ENCODE results near the gene MAST2.
"Not testable (repeated sequence)": the region's sequence is repeated elsewhere in the genome, so short reads cannot be mapped to it uniquely, and the experiment has no call there.

Gene MAST2

DNA sequence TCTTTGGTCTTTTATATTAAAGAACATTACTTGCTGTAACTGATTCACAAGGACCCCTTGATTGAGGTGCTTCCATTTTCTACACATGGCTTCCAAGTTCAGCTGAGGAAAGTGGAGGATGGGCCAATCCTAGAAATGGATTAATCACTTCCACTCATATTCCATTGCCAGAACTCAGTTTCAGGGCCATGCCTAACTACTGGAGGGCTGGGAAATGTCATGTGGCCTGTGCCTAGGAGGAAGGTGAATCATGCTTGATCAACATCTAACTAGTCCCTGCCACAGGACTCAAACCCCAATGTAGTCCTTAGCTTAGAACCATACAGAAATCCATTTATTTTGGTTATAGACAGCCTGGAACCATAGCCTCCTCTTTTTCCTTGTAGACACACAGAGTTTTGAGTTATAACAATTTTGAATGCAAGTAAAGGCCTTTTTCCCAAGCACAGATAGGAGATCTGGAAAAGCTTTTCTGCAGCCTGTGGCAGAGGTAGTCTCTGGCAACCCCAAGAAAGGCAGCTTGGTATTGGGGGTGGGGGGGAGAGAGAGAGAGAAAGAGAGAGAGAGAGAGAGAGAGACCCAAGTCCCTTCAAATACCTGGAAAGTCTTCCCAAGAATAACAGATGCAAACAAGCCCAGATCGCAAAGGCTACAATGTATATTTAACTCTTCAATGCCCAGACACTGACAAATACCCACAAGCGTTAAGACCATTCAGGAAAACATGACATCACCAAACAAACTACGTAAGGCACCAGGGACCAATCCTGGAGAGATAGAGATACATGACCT is 12.5 kb downstream of the MAST2 start:
- no peak for DNase-seq

DNA sequence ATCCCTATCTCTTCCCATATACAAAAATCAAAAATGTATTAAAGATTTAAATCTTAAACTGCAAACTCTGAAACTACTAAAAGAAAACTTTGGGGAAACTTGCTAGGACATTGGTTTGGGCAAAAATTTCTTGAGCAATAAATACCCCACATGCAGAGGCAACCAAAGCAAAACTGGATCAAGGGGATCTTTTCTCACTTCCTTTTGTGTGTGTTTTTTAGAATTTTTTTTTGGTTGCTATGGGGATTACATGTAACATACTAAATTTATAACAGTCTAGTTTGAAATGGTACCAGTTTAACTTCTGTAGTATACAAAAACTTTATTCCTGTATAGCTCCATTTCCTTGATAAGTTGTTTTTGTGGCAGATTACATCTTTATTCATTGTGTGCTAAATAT is 16.8 kb downstream of the MAST2 start:
- no peak for DNase-seq

DNA sequence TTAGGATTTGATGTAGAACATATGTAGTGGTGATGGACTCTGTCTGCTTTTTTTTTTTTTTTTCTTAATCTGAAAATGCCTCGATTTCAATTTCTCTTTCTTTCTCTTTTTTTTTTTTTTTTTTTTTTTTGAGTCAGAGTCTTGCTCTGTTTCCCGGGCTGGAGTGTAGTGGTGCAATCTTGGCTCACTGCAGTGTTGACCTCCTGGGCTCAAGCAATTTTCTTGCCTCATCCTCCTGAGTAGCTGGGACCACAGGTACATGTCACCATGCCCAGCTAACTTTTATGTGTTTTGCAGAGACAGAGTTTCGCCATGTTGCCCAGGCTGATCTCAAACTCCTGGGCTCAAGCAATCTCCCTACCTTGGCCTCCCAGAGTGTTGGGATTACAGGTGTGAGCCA is 17.4 kb downstream of the MAST2 start:
- DNase-seq: no peak

DNA sequence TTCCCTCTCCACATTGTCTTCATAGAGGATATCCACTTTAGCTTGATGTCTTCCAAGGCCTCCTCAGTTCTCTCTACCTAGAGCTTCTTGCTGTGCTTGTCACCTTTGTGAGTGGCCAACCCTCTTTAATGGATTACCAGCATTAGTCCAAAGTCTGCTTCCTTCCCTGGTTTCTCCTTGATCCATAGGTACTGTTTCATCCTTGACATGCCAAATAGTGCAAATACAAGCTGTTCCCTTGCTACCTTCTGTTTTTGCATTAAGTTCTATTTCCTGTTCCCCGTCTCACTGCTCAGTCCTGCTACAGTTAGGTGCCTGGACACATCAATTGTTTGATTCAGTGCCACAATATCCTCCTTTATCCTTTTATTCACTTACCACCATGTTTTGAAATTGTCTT is 19.2 kb downstream of the MAST2 start:
- no peak for DNase-seq

DNA sequence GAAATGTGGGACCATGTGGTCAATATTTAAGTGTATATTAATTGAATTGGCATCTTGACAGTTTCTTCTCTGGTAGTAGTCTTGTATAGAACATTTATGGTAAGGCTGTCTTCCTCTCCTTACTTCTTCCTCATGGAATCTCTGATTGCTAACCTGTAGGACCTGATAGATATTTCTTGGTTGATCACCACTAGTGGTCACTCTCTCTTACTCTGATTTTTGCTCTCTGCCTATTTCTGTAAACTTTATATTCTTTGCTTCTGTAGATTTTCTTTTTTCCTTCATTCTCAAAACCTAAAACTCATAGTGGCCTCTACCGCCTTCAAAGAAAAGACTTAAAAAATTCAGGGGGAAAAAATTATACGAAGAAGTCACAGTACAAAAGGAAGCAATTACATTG is 21.2 kb downstream of the MAST2 start:
- DNase-seq: no peak

DNA sequence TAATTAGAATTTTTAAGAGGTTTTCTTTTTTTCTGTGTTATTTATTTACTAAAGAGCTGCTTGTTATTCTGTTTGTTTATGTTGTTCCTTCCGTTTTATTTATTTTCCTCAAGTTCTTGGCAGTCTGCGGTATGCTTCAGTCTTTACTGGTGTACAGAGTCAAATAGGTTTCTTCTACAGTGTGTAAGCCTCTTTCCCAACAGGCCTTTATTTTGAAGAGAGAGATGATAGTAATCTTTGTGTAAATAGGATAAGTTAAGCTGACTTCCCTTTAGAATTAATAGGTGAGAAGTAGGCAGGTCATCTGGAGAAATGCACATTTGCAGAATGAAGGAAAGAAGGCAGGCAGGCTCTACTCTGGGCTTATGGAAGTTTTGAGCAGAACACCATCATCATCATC is 23.8 kb downstream of the MAST2 start:
- DNase-seq: no peak

DNA sequence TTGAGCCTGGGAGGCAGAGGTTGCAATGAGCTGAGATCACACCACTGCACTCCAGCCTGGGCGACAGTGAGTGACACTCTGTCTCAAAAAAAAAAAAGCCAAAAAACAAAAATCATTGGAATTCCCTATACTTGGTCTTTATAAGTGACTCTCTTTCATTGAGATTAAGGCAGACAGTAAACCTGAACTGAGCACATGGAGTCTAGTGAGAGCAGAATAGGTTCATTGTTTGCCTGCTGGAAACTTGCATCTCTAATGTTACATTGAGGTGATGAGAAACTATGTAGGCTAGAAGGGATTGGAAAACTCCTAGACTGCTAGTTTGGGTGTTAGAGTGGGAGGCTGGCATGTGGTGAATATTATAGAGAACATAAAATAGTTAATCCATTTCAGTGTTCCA is 25.4 kb downstream of the MAST2 start:
- no peak for DNase-seq

DNA sequence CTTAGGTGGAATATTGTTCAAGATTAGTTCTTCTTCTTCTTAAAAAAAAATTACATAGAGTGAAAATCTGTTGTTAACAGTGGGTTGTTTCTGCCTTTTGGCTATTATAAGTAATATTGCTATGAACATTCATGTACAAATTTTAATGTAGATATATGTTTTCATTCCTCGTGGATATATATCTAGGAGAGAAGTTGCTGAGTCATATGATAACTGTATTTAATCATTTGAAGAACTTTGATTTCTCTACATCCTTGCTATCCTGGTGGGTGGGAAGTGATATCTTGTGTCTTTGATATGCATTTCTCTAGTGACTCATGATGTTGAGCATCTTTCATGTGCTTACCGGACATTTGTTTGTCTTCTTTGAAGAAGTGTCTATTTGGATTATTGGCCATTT is 29.9 kb downstream of the MAST2 start:
- no peak for DNase-seq

DNA sequence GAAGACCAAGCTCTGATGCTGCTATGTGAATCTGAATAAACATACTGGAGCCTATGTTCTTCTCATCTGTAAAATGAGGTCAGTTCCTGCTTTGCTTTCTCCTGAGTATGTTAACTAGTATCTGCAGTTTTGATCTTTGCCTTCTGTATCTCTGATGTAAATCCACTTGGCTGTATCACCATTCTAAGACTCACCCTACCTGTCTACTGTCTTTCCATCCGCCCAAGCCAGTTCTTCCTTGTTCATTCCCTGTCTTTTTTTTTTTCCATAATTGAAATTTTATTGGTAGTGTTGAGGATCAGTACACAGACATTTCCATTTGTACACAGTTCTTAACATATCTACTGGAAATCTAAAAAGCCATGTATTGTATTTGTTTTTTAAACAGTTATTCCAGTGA is 31.3 kb downstream of the MAST2 start:
- no peak for DNase-seq

DNA sequence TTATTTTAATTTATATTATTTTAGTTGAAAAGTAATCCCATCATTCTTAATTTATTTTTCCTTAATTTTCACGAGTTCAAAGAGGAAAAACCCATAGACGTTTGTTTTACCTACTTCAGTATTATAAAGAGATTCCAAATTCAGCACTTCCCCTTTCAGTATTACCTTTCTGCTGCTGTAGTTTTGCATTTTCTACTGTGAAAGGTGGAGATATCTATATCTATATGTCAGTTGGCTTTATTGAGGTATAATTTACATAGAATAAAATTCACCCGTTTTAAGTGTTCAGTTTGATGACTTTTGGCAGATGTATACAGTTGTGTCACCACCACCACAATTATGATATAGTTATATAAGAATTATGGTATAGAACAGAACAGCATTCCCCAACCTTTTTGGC is 33.0 kb downstream of the MAST2 start:
- no peak for DNase-seq

DNA sequence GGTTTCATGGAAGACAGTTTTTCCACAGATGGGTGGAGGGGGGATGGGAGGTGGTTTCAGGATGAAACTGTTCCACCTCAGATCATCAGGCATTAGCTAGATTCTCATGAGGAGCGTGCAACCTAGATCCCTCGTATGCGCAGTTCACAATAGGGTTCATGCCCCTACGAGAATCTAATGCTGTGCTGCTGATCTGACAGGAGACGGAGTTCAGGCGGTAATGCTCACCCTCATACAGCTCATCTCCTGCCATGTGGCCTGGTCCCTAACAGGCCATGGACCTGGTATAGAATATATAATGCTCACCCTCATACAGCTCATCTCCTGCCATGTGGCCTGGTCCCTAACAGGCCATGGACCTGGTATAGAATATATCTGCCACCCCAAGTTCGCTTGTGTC is 33.4 kb downstream of the MAST2 start:
- DNase-seq: not testable (repeated sequence)

DNA sequence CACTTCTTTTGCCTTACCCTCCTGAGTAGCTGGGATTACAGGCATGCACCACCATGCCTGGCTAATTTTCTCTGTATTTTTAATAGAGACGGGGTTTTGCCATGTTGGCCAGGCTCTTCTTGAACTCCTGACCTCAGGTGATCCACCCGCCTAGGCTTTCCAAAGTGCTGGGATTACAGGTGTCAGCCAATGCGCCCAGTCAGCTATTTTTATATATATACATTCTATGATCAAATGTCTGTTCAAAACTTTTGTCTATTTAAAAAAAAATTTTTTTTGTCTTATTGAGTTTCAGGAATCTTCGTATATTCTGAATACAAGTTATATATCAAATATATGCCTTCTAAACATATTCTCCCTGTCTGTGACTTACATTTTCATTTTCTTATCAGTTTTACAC is 34.9 kb downstream of the MAST2 start:
- DNase-seq: not testable (repeated sequence)

DNA sequence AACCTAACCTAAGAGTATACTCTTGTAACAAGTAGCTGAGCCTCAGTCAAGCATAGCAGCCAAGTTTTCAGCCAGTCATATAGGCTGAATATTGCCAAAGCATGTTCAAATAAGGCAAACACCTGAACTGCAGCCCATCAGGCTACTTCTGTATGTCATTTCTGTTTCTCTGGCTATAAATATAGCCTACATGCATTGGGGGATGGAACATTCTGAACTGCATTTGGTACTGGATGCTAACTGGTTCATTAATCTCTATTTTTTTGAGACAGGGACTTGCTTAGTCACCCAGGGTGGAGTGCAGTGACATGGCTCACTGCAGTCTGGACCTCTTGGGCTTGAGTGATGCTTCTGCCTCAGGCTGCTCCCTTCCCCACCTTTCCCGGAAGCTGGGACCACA is 37.3 kb downstream of the MAST2 start:
- DNase-seq: no peak

DNA sequence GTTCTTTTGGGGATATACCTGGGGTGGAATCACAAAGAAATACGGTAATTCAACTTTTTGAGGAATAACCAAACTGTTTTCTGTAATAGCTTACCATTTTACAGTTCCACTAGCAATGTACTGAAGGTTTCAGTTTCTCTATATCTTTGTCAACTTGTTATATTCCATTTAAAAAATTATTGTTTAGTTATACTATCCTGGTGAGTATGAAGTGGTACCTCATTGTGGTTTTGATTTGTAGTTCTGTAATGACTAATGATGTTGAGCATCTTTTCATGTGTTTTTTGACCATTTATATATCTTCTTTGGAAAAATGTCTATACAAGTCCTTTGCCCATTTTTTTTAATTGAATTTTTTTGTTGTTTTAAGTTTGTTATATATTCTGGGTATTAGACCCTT is 39.4 kb downstream of the MAST2 start:
- DNase-seq: no peak

DNA sequence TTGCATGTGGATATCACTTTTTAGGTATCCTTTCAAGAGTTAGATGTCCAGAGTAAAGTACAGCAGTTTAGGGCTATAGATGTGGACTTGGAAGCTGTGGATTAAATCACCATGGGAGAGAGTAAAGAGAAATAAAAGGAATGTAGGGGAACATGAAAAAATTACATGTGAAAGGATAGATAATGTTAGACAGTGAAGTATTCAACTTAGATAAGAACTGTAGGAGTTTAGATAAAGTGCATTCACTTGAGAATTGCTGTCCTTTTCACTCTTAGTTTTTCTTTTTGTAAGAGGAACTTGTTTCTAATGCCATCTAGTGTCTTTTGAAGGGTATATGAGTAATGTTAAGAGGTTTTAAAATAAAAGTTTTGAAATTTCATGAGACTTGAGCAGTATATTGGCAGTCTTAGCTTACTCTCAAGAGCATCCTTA is 40.1 kb downstream of the MAST2 start:
- DNase-seq: no peak

DNA sequence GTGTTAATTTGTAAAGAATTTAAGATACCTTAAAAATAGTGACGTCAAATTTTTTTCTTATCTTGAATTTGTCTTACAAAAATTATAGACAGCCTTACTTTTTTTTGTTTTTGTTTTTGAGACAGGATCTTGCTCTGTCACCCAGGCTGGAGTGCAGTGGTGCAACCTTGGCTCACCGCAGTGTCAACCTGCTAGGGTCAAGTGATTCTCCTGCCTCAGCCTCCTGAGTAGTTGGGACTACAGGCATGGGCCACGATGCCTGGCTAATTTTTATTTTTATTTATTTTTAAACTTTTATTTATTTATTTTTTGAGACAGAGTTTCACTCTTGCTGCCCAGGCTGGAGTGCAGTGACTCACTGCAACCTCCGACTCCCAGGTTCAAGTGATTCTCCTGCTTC is 40.6 kb downstream of the MAST2 start:
- DNase-seq: not testable (repeated sequence)

DNA sequence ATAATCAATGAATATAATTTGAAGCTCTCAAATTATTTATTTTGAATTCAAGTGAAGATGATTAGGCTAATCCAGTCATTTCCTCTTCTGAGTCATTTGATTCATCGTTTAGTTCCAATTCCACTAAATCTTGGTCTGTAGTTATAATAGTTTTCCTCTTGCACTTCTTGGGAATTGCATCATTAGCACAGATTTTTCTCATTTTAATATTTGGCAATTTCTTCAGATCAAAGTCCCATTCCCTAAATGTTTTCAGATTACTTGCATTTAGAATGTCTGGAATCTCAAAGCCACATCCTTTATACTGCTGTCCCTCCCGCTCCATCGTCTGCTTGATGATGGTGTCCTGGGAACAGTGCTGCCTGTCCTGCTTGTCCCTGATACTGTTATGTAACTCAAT is 43.5 kb downstream of the MAST2 start:
- no peak for DNase-seq

DNA sequence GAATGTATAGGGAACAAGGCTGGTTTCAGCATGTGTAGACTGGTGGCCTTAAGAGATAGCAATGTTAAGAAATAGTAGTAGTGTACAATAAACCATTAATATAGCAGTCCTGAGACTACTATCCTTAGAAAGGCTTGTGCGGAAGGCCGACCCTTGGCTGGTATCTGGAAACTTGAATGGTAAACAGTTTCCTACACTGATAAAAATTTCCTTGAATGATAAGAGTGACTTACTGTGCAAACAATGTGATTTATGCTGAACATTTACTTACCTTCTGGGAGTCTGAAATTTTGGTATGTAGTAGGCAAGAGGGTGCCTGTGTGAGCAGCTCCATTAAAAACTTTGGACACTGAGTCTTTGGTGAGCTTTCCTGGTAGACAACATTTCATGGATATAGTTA is 44.7 kb downstream of the MAST2 start:
- no peak for DNase-seq

DNA sequence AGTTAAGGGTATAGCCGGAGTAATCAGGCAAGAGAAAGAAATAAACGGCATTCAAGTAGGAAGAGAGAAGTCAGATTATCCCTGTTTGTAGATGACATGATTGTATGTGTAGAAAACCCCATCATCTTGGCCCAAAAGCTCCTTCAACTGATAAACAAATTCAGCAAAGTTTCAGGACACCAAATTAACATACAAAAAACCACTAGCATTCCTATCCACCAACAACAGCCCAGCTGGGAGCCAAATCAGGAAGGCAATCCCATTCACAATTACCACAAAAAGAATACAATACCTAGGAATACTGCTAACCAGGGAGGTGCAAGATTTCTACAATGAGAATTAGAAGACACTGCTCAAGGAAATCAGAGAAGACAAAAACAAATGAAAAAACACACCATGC is 45.3 kb downstream of the MAST2 start:
- no peak for DNase-seq

DNA sequence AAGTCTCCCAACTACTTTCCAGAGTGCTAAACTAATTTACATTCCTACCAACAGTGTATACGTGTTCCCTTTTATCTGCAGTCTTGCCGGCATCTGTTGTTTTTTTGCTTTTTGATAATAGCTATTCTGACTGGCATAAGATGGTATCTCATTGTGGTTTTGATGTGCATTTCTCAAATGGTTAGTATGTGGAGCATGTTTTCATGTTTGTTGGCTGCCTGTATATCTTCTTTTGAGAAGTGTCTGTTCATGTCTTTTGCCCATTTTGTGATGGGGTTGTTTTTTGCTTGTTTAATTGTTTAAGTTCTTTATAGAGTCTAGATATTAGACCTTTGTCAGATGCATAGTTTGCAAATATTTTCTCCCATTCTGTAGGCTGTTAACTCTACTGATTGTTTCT is 46.6 kb downstream of the MAST2 start:
- no peak for DNase-seq

DNA sequence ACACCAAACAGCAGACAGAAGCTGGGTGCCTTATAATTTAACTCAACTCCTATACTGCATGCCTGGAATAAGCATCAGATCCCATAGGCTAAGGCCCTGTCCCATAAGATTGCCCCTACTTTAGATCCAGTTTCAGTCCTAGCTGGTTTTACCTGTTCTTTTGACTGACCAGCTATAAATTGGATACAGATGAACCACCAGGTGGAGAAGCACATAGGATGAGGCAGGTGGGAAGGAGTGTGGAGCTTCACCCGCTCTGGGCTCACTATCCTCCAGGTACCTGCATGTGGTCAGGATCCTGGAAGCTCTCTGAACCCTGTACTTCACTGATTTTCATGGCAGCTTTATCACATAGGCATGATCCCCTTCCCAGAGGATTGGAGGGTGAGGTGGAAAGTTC is 51.3 kb downstream of the MAST2 start:
- DNase-seq: no peak

DNA sequence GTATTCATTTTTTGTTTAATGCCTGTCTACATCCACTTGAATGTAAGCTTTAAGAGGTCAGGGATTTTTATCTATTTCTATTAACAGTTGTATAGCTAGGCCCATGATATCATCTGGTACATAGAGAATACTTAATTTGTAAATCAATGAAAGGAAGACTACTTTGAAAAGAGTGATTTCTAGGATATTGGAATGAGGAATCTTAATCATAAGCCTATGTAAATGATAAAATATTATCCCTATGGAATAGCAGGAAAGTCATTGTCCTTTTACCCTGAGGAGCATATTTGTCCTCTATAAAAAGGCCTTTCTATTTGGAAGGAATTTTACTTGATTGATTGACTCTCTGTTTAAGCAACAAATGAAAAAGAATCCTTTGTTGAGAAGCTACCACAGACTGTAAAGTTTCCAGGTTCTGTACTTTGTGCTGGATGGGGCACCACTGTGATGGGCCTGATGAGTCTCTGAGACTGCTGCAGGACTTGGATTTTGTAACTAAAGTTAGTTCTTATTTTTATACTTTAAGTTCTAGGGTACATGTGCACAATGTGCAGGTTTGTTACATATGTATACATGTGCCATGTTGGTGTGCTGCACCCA is 53.8 kb downstream of the MAST2 start:
- no peak for DNase-seq

DNA sequence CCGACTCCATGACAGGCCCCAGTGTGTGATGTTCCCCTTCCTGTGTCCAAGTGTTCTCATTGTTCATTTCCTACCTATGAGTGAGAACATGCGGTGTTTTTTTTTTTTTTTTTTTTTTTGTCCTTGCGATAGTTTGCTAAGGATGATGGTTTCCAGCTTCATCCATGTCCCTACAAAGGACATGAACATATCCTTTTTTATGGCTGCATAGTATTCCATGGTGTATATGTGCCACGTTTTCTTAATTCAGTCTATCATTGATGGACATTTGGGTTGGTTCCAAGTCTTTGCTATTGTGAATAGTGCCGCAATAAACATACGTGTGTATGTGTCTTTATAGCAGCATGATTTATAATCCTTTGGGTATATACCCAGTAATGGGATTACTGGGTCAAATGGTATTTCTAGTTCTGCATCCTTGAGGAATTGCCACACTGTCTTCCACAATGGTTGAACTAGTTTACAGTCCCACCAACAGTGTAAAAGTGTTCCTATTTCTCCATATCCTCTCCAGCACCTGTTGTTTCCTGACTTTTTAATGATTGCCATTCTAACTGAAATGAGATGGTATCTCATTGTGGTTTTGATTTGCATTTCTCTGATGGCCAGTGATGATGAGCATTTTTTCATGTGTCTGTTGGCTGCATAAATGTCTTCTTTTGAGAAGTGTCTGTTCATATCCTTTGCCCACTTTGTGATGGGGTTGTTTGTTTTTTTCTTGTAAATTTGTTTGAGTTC is 54.5 kb downstream of the MAST2 start:
- DNase-seq: not testable (repeated sequence)

DNA sequence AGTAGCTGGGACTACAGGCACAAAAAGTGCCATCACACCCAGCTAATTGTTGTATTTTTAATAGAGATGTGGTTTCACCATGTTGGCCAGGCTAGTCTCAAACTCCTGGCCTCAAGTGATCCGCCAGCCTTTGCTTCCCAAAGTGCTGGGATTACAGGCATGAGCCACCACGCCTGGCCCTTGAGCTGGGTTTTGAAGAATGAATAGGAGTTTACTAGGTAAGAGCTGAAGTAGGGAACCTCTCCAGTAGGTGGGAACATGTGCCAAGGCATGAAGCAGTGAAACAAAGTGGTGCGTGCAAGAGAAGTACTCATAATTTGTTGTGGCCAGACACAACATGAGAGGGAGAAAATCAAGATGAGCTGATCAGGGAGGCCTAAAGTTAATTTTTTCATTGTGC is 55.8 kb downstream of the MAST2 start:
- DNase-seq: no peak
